ENCODE results near the gene TRIB2.

DNA sequence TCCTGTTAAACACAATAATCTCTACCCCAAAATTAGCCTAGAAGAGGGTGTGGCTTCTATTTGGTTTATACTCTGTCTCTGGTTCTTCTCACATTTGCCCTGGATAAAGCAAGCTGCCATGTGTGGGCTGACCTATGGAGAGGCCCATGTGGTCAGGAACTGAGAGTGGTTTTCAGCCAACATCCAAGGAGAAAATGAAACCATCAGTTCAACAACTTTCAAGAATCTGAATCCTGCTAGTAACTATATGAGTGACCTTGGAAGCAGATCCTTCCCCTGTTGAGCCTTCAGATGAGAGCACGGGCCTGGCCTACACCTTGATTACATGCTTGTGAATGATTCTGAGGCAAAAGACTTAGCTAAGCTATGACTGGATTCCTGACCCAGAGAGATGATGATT is 11.5 kb upstream of the TRIB2 start:
- TF ChIP-seq, protein P1, sequence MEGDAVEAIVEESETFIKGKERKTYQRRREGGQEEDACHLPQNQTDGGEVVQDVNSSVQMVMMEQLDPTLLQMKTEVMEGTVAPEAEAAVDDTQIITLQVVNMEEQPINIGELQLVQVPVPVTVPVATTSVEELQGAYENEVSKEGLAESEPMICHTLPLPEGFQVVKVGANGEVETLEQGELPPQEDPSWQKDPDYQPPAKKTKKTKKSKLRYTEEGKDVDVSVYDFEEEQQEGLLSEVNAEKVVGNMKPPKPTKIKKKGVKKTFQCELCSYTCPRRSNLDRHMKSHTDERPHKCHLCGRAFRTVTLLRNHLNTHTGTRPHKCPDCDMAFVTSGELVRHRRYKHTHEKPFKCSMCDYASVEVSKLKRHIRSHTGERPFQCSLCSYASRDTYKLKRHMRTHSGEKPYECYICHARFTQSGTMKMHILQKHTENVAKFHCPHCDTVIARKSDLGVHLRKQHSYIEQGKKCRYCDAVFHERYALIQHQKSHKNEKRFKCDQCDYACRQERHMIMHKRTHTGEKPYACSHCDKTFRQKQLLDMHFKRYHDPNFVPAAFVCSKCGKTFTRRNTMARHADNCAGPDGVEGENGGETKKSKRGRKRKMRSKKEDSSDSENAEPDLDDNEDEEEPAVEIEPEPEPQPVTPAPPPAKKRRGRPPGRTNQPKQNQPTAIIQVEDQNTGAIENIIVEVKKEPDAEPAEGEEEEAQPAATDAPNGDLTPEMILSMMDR (IDR thresholded peaks at IDR 0.05; ENCODE audit: low read depth, low read length) = no peak
- no peak for TF ChIP-seq POLR2A (IDR thresholded peaks at IDR 0.05; ENCODE audit: extremely low read depth, insufficient read length)
